CD4-positive, alpha-beta T cell treated with Interleukin-2 at 100 ng/mL for 4 hours (primary cell): ENCODE data around the gene COL10A1.
A peak's percentile ranks its signal among the peaks of the same experiment; 100 is the strongest.
"Not testable (repeated sequence)": the region's sequence is repeated elsewhere in the genome, so short reads cannot be mapped to it uniquely, and the experiment has no call there.

Experiments
- DNase-seq: peaks from one replicate; pipeline ENCODE4 v3.0.0-alpha.2; 2020; ENCODE audit warnings: low spot score

The COL10A1 gene

DNA sequence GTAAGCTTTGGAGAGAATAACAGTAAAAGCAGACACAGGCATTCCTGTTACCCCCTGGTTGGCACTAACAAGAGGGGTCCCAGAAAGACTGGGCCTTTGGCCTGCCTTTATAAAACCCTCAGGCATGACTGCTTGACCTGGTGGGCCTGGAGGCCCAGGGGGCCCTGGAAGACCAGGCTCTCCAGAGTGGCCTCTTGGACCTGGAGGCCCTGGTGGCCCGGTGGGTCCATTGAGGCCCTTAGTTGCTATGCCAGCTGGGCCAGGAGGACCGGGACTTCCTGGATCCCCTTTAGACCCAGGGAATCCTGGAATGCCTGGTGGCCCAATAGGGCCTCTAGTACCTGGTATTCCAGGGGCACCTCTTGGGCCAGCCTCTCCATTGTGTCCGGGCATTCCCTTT, 5.5 kb downstream of the COL10A1 start:
- no peak for DNase-seq

DNA sequence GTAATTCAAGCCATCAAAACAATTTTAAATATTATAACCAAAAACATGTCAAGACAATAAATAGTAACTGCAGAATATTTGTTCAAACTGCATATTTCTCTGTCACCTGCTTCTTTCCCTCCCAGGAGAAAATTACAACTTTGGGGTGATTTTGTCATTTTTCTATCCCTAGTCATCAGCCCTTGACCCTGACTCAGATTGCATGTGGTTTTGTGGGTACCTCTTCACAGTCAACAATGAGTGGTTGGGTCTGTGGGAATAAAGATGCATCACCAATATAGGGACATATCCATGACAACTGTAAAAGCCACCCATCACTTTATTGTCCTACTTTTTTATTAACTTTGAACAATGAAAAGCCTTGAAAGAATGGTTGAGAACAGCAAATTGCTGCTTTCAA, 7.3 kb downstream of the COL10A1 start:
- DNase-seq = no peak

DNA sequence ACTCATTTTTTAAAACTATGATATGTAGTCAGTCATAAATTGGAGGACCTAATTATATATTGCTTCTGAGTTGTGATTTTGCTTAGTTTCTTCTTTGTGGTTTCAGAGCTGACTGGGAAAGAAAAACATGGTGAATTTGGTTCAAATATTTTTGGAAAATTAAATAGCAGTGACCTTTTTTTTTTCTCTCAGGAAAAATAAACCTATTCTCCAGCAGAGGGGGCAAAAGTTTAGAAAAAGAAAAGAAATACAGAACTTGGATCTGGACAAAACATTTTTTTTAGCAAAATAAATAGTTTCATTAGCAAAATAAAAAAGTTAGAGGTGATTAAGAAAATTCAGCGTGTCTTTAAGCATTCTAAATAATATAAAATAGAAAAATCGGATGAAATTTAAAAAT, 10.2 kb downstream of the COL10A1 start:
- DNase-seq = no peak

DNA sequence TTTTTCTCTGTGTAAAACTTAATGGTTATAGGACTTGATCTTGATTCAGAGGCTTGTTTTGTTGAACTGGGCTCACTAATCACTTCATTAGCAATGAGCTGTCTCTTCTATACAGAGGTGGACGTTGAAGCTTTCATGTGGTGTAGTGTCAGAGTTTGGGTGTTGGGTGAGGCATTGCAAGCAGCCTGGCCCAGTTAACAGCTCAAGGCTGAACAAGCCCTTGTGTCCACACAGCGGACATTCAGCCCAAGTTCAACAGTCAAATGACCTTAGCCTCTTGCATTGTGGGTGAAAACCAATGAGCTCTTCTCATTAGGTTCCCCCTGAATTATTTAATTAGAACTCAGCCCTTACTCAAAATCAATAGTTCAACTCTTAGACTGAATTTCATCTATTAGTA, 12.5 kb downstream of the COL10A1 start:
- no peak for DNase-seq

DNA sequence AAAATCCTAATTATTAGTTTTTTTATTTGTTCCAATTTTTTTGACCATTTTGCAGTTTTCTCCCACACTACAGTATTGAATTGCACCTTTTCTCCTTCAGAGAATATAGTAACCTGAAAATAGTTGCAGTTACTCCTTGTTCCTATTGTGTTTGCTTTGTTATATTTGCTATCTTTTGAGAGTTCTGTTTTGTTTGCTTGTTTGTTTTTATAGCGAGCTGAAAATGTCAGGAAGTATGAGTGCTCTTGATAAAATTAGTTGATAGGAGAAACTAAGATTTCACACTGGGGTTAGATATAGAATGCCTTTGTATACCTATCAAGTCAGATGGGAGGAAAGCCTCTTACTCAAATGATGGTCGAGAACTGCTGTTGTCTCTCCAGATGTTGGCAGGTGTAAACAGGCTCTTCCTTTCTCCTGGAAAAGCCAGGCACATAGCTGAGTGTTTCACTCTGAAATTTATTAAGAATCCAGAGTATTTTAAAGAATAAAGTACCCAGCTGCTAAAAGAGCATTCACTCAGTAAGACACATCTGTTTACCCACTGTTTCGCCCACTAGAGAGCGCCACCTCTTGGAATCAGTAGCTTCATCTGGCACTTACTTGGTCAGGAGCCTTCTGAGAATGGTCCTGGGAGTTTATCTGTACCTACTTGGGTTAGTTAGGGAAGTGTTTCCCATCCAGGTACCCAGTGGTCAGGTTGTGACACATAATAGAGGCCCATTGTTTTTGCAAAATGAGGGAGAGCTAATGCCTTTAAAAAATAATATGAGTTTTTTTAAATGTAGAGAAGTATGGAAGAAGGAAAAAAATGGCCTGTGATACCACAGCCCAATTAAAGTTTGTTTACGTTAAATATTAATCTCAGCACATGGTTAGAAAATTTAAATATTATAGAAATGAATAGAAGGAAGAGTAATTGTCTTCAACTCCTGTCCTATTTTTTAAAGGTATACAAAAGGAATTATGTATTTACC, 14.1 kb downstream of the COL10A1 start:
- DNase-seq = peak; percentile 24

DNA sequence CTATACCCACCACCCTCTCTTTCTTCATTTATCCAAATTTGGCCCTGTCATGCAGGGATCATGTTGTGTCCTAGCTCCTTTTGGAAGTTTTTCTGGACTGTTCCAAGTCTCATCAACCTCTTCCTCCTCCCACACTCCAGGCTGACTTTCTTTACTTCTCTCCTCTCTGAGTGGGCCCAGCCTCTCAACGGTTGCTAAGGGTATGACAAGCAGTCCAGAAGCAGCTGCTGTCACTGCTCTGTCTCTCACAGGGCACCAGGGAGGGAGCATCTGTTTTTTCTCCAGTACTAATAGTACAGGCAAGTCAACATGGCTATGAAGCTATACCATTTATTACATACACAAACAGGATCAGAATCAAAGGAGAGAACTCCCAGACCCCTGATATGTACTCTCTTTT, 17.1 kb downstream of the COL10A1 start:
- DNase-seq = no peak

DNA sequence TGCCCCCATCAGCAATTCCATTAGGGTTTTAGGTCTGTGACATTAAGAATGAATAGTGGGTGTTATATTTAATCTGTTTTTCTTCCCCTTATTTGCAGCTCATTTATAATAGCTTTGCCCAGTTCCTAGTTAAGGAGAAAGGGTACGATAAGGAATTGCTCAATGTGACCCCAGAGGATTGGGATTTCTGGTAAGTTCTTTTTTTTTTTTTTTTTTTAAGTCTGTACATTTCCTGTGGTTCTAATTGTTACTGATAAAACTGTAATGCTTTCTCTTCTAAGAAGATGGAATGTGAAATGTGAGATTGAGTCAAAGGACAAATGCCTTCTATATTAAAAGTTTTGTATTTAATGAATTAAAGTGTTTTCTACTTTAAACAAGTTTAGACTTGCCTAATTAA, 19.8 kb downstream of the COL10A1 start:
- no peak for DNase-seq

DNA sequence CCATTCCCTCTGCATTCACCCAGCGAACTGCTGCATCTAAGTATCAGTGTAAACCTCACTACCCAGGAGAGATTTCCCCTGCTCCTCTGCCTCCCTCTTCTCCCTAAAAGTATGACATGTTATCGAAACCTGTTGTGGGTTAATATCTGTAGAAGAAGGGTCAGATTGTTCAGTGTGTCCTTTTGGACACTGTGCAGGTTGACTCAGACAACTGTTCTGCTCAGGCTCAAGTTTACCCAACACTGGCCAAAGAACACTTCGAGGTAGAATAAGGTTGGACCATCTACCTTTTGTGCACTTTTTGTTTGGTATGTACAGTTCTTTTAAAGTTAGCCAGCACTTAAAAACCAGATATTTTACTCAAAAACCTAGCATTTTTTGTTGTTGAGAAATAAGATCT, 20.7 kb downstream of the COL10A1 start:
- no peak for DNase-seq

DNA sequence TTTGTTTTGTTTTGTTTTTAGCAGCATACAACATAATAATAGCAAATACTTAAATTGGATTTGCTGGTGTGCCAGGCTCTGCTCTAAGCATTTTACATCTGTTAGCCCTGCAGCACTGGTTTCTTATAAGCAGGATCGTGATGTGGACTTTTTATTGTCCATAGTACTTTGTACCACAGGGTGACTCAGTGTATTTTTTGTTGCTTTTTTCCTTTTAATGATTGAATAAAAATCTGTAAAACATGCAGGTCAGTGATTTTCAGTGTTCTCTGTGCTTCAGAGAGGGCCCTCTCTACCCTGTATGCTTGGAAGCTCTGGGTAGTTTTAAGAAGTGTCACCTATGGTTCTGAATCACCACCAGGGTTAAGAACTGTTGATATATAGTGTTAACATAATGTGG, 21.3 kb downstream of the COL10A1 start:
- no peak for DNase-seq

DNA sequence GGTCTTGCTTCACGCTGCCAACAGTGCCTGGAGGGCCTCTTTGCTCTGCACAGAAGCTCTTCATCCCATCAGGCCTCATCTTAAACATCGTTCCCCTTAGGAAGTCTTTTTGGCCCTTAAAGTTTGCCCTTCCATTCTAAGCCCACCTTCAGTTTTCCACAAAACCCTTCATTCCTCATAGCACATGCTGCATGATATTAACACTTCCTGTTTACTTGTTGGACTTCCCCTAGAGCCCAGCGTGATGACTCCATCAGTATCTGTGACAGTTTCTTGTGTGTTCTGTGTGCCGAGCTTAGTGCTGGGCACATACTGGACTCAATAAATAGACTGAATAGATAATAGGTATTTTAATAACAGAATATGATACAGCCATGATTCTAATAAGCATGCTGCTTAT, 23.1 kb downstream of the COL10A1 start:
- DNase-seq = no peak

DNA sequence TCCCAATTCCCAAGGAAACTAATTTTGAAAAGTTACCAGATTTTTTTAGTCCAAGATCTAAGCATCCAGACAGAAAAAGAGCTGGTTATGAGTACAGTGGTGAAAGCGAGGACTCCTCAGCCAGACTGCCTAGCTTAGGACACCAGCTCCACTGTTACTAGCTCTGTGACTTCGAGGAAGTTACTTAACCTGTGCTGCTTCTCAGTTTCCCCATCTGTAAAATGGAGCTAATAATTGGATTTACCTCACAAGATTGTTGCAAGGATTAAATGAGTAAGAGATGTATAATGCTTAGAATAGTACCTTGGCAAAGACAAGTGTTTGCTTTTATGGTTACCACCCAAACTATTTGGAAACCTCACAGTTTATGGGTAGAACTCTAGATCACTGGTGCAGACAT, 24.1 kb downstream of the COL10A1 start:
- DNase-seq = no peak

DNA sequence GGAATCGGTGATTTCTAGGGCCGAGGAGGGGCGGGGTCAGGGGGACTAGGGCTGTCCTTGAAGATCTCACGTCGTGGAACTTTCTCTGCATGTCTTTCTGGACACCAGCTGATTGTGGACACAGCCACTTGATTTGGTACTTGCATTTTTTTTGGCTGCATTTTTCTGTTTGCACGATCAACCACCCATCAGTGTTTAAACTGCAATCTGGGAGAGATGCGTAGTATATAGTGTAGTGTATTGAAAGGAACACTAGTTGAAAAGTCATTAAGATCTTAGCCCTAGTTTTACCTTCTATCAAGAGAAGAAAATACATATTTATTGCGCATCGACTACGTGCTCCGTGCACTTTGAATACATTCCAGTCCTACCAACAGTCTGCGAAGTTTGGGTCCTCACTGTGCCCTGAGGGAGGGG, 24.6 kb downstream of the COL10A1 start:
- no peak for DNase-seq

DNA sequence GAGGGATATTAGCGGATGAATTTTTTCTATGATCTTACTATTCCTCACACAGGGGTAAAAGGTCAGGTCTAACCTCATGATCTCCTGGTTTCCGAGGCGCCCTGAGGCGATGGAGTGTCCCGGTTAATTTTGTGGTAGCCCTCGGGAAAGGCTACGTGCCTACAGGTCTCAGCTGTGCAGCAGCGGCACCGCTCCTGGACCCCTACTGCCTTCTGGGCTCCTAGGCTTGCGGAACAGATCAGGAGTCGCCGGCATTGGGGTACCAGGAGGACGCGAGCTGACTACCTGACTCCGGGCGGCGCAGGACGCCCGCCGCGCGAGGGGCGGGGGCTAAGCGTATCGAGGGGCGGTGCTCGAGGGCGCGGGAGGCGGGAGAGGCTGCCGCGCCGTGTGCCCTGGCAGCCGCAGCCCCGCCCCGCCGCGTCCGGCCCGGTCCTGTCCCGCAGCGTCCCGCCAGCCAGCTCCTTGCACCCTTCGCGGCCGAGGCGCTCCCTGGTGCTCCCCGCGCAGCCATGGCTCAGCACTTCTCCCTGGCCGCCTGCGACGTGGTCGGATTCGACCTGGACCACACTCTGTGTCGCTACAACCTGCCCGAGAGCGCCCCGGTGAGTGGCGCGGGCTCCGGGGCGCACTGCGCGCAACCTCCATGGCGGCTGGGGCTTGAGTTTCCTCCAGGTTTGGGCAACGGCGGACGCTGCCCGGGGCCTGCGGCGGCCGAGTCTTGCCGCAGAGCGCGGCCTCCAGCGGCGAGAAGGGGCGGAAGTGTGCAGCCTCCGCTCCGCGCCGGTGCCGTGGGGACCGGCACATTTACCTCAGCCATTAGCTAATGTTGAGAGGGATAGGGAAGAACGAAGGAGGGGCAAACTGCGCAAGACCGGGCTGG, 25.3 kb downstream of the COL10A1 start, which contains the start of gene NT5DC1:
NT5DC1 (plus strand) TSS at position 435 of the 883 bp plus-strand sequence; CDS start at position 513, 78 bp downstream.
- peak; percentile 81 for DNase-seq

DNA sequence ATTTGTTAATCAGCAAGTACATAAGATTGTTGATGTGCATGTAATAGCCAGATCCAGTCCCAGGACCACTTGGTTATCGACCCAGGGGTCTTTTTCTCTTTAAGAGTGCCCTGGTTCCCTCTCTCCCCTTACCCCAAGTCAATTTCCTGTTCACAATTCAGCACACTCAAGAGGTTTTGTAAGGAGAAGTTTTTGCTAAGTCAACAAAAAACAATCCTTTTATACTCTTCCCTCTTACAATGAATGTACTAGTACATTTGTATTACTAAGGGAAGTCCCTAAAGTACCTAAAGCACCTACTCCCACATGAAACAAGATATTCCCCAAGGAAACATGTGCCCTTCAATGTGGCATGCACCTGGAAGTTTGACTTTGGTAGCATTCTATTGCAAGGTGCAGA, 26.9 kb downstream of the COL10A1 start:
- DNase-seq = no peak

DNA sequence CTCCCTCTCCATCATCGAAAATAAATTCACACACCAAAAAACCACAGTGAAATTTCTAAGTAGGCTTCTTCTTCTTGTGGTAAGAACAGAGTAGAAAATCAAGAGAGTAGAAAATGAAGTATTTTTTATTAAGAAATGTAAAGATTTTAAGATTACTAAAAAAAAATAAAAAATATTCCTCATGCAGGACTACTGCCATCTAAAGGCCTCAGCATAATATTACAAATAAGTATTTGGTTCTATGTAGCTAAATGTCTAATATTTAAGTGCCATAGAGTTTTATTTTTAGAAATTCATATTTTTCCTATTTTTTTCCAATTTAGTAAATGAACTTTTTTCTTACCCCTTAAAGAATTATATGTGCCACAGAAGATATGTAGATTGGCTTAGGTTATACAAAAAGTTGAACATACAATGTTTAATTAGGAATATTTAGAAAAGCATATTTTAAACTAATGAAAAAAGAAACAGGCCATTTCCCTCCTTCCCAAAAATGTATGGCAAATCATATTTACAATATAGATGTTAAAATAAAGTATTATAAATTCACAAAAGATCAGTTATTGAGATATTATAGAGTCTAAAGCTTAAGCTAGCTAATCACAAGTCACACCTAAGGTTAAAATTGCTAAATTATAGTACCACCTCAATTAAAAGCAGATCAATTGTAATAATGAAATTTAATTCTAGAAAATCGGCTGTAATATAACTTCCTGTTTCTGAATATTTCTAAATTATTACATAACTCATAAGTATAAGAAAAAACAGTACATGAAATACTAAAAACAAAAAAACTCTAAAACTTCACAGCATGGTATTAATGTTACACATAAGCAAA, 28.7 kb downstream of the COL10A1 start:
- peak; percentile 9 for DNase-seq

DNA sequence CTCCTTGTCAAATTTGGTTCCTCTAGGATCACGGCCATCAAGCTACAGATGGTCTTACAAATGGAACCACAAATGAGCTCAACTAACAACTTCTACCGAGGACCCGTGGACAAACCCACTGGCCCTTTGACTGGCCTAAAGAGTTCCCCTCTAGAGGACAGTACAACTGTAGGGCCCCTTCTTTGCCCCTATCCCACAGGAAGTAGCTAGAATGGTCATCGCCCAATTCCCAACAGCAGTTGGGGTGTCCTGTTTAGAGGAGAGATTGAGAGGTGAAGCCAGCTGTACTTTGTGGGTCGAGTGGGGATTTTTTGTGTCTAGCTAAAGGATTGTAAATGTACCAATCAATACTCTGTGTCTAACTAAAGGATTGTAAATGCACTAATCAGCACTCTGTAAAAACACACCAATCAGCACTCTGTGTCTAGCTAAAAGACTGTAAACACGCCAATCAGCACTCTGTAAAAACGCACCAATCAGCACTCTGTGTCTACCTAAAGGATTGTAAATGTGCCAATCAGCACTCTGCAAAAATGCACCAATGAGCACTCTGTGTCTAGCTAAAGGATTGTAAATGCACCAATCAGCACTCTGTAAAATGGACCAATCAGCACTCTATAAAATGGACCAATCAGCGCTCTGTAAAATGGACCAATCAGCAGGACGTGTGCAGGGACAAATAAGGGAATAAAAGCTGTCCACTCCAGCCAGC, 29.7 kb downstream of the COL10A1 start:
- not testable (repeated sequence) for DNase-seq

DNA sequence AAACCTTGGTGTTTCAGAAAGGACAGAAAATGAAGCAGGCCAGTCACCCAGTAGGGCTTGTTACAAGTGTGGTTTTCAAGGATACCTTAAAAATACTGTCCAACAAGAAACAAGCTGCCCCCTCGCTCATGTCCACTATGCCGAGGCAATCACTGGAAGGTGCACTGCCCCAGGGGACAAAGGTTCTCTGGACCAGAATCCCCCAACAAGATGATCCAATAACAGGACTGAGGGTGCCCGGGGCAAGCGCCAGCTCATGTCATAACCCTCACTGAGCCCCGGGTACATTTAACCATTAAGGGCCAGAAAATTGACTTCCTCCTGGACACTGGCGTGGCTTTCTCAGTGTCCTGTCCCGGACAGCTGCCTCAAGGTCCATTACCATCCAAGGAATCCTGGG, 31.9 kb downstream of the COL10A1 start:
- DNase-seq = no peak

DNA sequence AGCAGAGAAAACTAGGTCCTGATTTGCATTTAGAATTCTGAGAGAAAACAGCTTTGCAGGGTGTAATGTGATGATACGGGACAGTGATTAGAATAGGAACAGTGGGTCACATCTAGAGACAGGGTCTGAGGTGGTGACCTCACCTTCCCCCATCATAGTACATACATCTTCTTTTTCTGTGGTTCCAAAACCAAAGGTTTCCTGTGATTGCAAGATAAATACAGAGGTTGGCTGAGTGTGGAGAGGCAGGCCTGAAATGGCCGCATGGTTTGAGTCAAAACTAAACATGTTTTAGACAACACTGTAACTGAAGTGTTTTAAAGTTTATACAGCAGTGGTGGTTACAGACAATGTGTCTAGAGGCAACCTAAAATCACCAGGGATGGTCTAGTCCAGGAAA, 35.7 kb downstream of the COL10A1 start:
- no peak for DNase-seq

DNA sequence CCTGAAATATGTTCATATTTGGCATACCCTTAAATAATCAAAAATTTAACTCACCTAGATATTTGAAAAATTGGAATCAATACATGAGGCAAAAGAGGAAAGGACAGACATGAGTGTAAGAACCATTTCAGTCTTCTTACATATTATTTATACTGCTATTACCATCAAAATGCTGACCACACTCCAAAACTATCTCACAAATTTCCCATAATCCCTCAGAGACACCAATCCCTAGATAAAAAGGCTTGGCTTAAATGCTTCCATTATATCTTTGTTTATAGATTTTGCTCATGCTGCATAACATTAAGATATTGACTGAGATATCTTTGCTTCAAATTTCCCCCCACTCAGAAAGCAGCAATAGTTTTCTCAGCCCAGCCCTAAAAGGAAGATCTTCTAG, 37.0 kb downstream of the COL10A1 start:
- DNase-seq = no peak

DNA sequence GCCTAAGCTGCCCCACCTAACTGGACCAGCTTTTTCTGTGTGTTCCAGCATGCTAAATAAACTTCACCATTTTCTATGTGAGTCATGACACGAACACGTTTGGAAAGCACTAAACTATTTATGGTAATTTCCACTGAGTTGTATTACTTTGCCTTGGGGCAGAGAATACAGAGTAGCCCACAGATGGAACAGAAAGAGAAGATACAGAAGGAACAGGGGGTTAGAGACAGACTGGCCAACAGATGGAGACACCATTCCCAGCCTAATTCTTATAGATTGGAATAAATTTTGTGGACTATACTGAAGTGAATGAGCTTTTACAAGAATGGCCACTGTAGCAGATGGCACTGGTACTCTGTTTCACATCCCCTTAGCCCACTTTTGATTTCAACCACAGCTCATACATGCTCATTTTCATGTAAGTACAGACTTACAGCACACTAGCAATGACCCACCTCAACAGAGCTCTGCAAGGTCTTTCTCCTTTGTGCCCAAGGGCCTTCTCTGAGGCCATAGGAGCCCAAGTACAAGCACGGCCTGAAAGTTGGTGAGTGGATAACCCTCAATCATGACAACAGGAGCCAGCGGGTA, 38.4 kb downstream of the COL10A1 start:
- DNase-seq = no peak

DNA sequence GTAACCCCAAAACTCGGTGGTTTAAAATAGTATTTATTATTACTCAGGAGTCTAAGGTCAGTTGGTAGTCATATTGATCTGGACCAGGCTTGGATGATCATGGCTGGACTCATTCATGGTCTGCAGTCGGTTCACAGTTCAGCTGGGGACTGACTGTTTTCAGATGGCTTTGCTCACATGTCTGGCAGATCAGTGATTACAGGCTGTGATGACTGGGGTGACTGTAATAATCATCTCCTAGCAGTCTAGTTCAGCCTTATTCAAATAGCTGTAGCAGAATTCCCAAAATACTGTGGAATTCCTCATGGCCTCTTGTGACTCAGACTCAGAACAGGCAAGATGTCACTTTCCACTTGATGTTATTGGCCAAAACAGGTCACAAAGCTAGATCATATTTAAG, 41.6 kb downstream of the COL10A1 start:
- no peak for DNase-seq
